OCI-LY7 (cell line): ENCODE data around the gene SYNM. TPM values are rescaled to one million over a fixed set of nuclear protein-coding genes. Genes with fewer than 3 reads are reported as not detected.

Experiments
- BruUV-seq: library from RNA; stranded (reverse); fragments of 400-500 nt; replicated peaks from 2 replicates; lab custom pipeline; 2021; lab: Mats Ljungman, UMichigan
- CTCF ChIA-PET: fragments of 300-600 bp; sonication (Branson Sonifier 250); formaldehyde crosslinking; loops from one replicate; lab custom pipeline; 2022; ENCODE audit warnings: antibody characterized with exemption; ENCODE audit not compliant: unreplicated experiment; lab: Charles Lee
- POLR2A ChIA-PET: fragments of 300-600 bp; sonication (Branson Sonifier 250); formaldehyde crosslinking; loops from one replicate; lab custom pipeline; 2022; ENCODE audit warnings: antibody characterized with exemption; lab: Charles Lee
- DNase-seq: peaks from one replicate; pipeline ENCODE4 v3.0.0-alpha.2; 2015; ENCODE audit warnings: low spot score
- H2AFZ ChIP-seq: fragments of 200-600 bp; sonication (generic), shearing (Covaris generic); 2 replicates; pipeline ENCODE4 v1.6.1; 2014; ENCODE audit warnings: mild to moderate bottlenecking, antibody characterized with exemption, low read length, moderate library complexity
- H3K27ac ChIP-seq: fragments of 200-600 bp; sonication (generic); 2 replicates; pipeline ENCODE4 v1.5.1; 2014; ENCODE audit warnings: mixed run types, low read depth, mild to moderate bottlenecking, moderate library complexity, low read length, inconsistent platforms; ENCODE audit not compliant: poor library complexity, severe bottlenecking
- H3K36me3 ChIP-seq: fragments of 200-600 bp; sonication (generic); 2 replicates; pipeline ENCODE4 v1.6.1; 2014; ENCODE audit warnings: mild to moderate bottlenecking, antibody characterized with exemption, low read length, moderate library complexity, mixed read lengths; ENCODE audit not compliant: insufficient read depth
- H3K4me1 ChIP-seq: fragments of 200-600 bp; sonication (generic); 2 replicates; pipeline ENCODE4 v1.5.1; 2014; ENCODE audit warnings: mild to moderate bottlenecking, low read length; ENCODE audit not compliant: insufficient read depth, poor library complexity, severe bottlenecking
- H3K4me2 ChIP-seq: fragments of 200-600 bp; sonication (generic); 2 replicates; pipeline ENCODE4 v1.6.1; 2014; ENCODE audit warnings: mild to moderate bottlenecking, low read length
- H3K4me3 ChIP-seq: fragments of 200-600 bp; sonication (generic); 2 replicates; pipeline ENCODE4 v1.5.1; 2014; ENCODE audit warnings: mild to moderate bottlenecking, low read depth, low read length; ENCODE audit not compliant: poor library complexity, severe bottlenecking
- H3K79me2 ChIP-seq: fragments of 200-600 bp; sonication (generic); 2 replicates; pipeline ENCODE4 v1.6.1; 2016; ENCODE audit warnings: low read depth, mild to moderate bottlenecking, low read length, moderate library complexity, mixed read lengths; ENCODE audit not compliant: insufficient read depth
- H3K9me2 ChIP-seq: fragments of 200-600 bp; sonication (generic); 2 replicates; pipeline ENCODE4 v1.6.1; 2016; ENCODE audit warnings: mild to moderate bottlenecking, low read length, mixed read lengths; ENCODE audit not compliant: insufficient read depth
- H3K9me3 ChIP-seq: fragments of 200-600 bp; sonication (generic); 2 replicates; pipeline ENCODE4 v1.6.1; 2014; ENCODE audit warnings: mild to moderate bottlenecking, mixed run types, low read length, mixed read lengths
- H4K20me1 ChIP-seq: fragments of 200-600 bp; sonication (generic); 2 replicates; pipeline ENCODE4 v1.6.1; 2014; ENCODE audit warnings: mild to moderate bottlenecking, antibody characterized with exemption, low read length, moderate library complexity, mixed read lengths; ENCODE audit not compliant: insufficient read depth
- CTCF ChIP-seq: fragments of 200-600 bp; sonication (generic); conservative IDR thresholded peaks from 2 replicates; pipeline ENCODE4 v1.5.1; 2014; ENCODE audit warnings: mild to moderate bottlenecking, antibody characterized with exemption, low read length, moderate library complexity, mixed read lengths
- EZH2phosphoT487 ChIP-seq: fragments of 200-600 bp; sonication (generic); IDR thresholded peaks from 2 replicates; pipeline ENCODE4 v1.6.1; 2018; ENCODE audit warnings: low read depth, borderline replicate concordance, mild to moderate bottlenecking, mixed run types, antibody characterized with exemption, low read length, moderate library complexity, mixed read lengths
- intact Hi-C: fragments of 100-400 bp; cut with micrococcal nuclease; formaldehyde crosslinking; loops from one replicate; pipeline ENCODE4 v1.10.0; 2022; ENCODE audit not compliant: unreplicated experiment
- total RNA-seq, 2 experiments: library from RNA; depleted of rRNA in 1 of 2; stranded (reverse); fragments of >200 nt in 1 of 2; shearing (Covaris generic) in 1 of 2; gene quantifications; 2 replicates each; pipeline ENCODE4 v1.2.3, GENCODE V29; 2014 to 2022

The SYNM gene
- total RNA-seq, 2 experiments from 2014 or later, result 0.08 to 0.41 TPM

GRCh38 chr15:99115300-99116215, 10.7 kb downstream of the SYNM start:
- no peaks in the 10 kb centered on the region for H3K36me3 ChIP-seq
- ChIA-PET CTCF (no interaction called here), POLR2A (interaction anchor here (0.7 kb wide), 1 partner anchor 745 kb away, joined by 4 read pairs; no protein-coding TSS in a partner anchor)
- no peaks in the 10 kb centered on the region for H3K9me3 ChIP-seq
- TF ChIP-seq CTCF, result no peak
- no peak for TF ChIP-seq EZH2phosphoT487
- no peaks in the 10 kb centered on the region for H4K20me1 ChIP-seq
- intact Hi-C loops, result no loop called here
- H3K4me1 ChIP-seq, result no peaks in the 10 kb centered on the region
- no peak overlapping the region for H3K4me2 ChIP-seq
- no peaks in the 10 kb centered on the region for H3K9me2 ChIP-seq
- BruUV-seq, result no TSS peak
- no peaks in the 10 kb centered on the region for H3K79me2 ChIP-seq
- no peak overlapping the region for H3K27ac ChIP-seq
- no peak overlapping the region for H3K4me3 ChIP-seq
- DNase-seq, result no peak
- H2AFZ ChIP-seq, result no peak overlapping the region

GRCh38 chr15:99117111-99117510, 12.2 kb downstream of the SYNM start:
- ChIA-PET CTCF (no interaction called here), POLR2A (interaction anchor here (0.8 kb wide), 1 partner anchor 34 kb away, joined by 4 read pairs; no protein-coding TSS in a partner anchor)

More at GRCh38 chr15:99117111-99117510, 12.2 kb downstream of the SYNM start:
- H2AFZ ChIP-seq, result no peak overlapping the region
- no peak for TF ChIP-seq CTCF
- no peak for TF ChIP-seq EZH2phosphoT487
- intact Hi-C loops, result no loop called here
- H3K9me3 ChIP-seq, result no peaks in the 10 kb centered on the region
- H3K27ac ChIP-seq, result no peak overlapping the region
- H3K9me2 ChIP-seq, result no peaks in the 10 kb centered on the region
- H3K79me2 ChIP-seq, result no peaks in the 10 kb centered on the region
- H4K20me1 ChIP-seq, result no peaks in the 10 kb centered on the region
- no peak overlapping the region for H3K4me3 ChIP-seq
- H3K4me2 ChIP-seq, result no peak overlapping the region
- BruUV-seq, result no TSS peak
- no peak for DNase-seq
- H3K4me1 ChIP-seq, result no peaks in the 10 kb centered on the region
- H3K36me3 ChIP-seq, result no peaks in the 10 kb centered on the region
